ENCODE data around the gene KCTD16.
A peak's percentile ranks its signal among the peaks of the same experiment; 100 is the strongest.

The KCTD16 gene

GRCh38 chr5:144331361-144331760 lies 160.7 kb downstream of the KCTD16 start:
- Histone ChIP-seq H4K20me1 (ENCODE audit: insufficient read depth, low read length, poor library complexity, severe bottlenecking) (no peaks in the 10 kb centered on the region), H3K9me3 (ENCODE audit: insufficient read depth, low read depth, low read length) (no peaks in the 10 kb centered on the region), H3K4me2 (ENCODE audit: low read depth, low read length, poor library complexity, severe bottlenecking) (no peak overlapping the region), H3K4me1 (ENCODE audit: insufficient read depth, low read length, poor library complexity, severe bottlenecking) (no peaks in the 10 kb centered on the region), H3K27me3 (ENCODE audit: insufficient read depth, low read length, poor library complexity, severe bottlenecking) (no peaks in the 10 kb centered on the region), H3K79me2 (ENCODE audit: insufficient read depth, low read length) (no peaks in the 10 kb centered on the region), H3K36me3 (ENCODE audit: insufficient read depth, low read length) (no peaks in the 10 kb centered on the region), H3K9ac (ENCODE audit: low read depth, low read length, poor library complexity, severe bottlenecking) (no peak overlapping the region), H2AFZ (ENCODE audit: low read length) (no peak overlapping the region), H3K9me2 (replicated peaks; ENCODE audit: low read depth, low read length) (no peaks in the 10 kb centered on the region), H3F3A (ENCODE audit: low read depth) (no peaks in the 10 kb centered on the region), H3K4me3 (ENCODE audit: low read length, poor library complexity, severe bottlenecking) (no peak overlapping the region)
- TF ChIP-seq CTCF (conservative IDR thresholded peaks at IDR 0.05; ENCODE audit: low read length) = no peak
- TF ChIP-seq EZH2phosphoT487 (IDR thresholded peaks at IDR 0.05; ENCODE audit: borderline replicate concordance) = no peak

GRCh38 chr5:144332265-144332664 lies 161.6 kb downstream of the KCTD16 start:
- H2AFZ ChIP-seq (ENCODE audit: low read length) = no peak overlapping the region
- TF ChIP-seq CTCF (conservative IDR thresholded peaks at IDR 0.05; ENCODE audit: low read length) (peak; percentile 50), EZH2phosphoT487 (IDR thresholded peaks at IDR 0.05; ENCODE audit: borderline replicate concordance) (no peak)
- no peak overlapping the region for H3K4me3 ChIP-seq (ENCODE audit: low read length, poor library complexity, severe bottlenecking)
- H3F3A ChIP-seq (ENCODE audit: low read depth) = no peaks in the 10 kb centered on the region
- H3K79me2 ChIP-seq (ENCODE audit: insufficient read depth, low read length) = no peaks in the 10 kb centered on the region
- no peaks in the 10 kb centered on the region for H3K27me3 ChIP-seq (ENCODE audit: insufficient read depth, low read length, poor library complexity, severe bottlenecking)
- no peaks in the 10 kb centered on the region for H3K9me3 ChIP-seq (ENCODE audit: insufficient read depth, low read depth, low read length)
- H4K20me1 ChIP-seq (ENCODE audit: insufficient read depth, low read length, poor library complexity, severe bottlenecking) = no peaks in the 10 kb centered on the region
- no peaks in the 10 kb centered on the region for H3K9me2 ChIP-seq (replicated peaks; ENCODE audit: low read depth, low read length)
- H3K4me1 ChIP-seq (ENCODE audit: insufficient read depth, low read length, poor library complexity, severe bottlenecking) = no peaks in the 10 kb centered on the region
- no peak overlapping the region for H3K4me2 ChIP-seq (ENCODE audit: low read depth, low read length, poor library complexity, severe bottlenecking)
- no peaks in the 10 kb centered on the region for H3K36me3 ChIP-seq (ENCODE audit: insufficient read depth, low read length)
- H3K9ac ChIP-seq (ENCODE audit: low read depth, low read length, poor library complexity, severe bottlenecking) = no peak overlapping the region

- no peak overlapping the region for H3K4me2 ChIP-seq (ENCODE audit: low read depth, low read length, poor library complexity, severe bottlenecking)
- no peak overlapping the region for H3K9ac ChIP-seq (ENCODE audit: low read depth, low read length, poor library complexity, severe bottlenecking)
- no peak overlapping the region for H2AFZ ChIP-seq (ENCODE audit: low read length)
- no peaks in the 10 kb centered on the region for H3K9me2 ChIP-seq (replicated peaks; ENCODE audit: low read depth, low read length)
- no peaks in the 10 kb centered on the region for H3F3A ChIP-seq (ENCODE audit: low read depth)
- no peaks in the 10 kb centered on the region for H3K9me3 ChIP-seq (ENCODE audit: insufficient read depth, low read depth, low read length)
- no peaks in the 10 kb centered on the region for H3K4me1 ChIP-seq (ENCODE audit: insufficient read depth, low read length, poor library complexity, severe bottlenecking)
- no peak for TF ChIP-seq EZH2phosphoT487 (IDR thresholded peaks at IDR 0.05; ENCODE audit: borderline replicate concordance)
- no peak for TF ChIP-seq CTCF (conservative IDR thresholded peaks at IDR 0.05; ENCODE audit: low read length)
- H3K4me3 ChIP-seq (ENCODE audit: low read length, poor library complexity, severe bottlenecking) = no peak overlapping the region
- H4K20me1 ChIP-seq (ENCODE audit: insufficient read depth, low read length, poor library complexity, severe bottlenecking) = no peaks in the 10 kb centered on the region
- no peaks in the 10 kb centered on the region for H3K79me2 ChIP-seq (ENCODE audit: insufficient read depth, low read length)
- no peaks in the 10 kb centered on the region for H3K36me3 ChIP-seq (ENCODE audit: insufficient read depth, low read length)
- no peaks in the 10 kb centered on the region for H3K27me3 ChIP-seq (ENCODE audit: insufficient read depth, low read length, poor library complexity, severe bottlenecking)
These were observed 162.8 kb downstream of the KCTD16 start for GRCh38 chr5:144333336-144333920.

Measured in Loucy (cell line).